HEK293 (cell line): ENCODE measurements around the gene NUFIP2.
A peak's percentile ranks its signal among the peaks of the same experiment; 100 is the strongest.

ENCODE experiments used
- CTCF ChIA-PET: fragments of 350-600 bp; formaldehyde crosslinking; extraction: SDS; loops from one replicate; lab custom pipeline; 2021; ENCODE audit warnings: antibody characterized with exemption; lab: Yijun Ruan, JAX
- POLR2A ChIA-PET: fragments of 300-600 bp; formaldehyde crosslinking; extraction: SDS; loops from one replicate; lab custom pipeline; 2020; ENCODE audit warnings: antibody characterized with exemption, inconsistent platforms; lab: Yijun Ruan, JAX
- H3K27ac ChIP-seq: fragments of 200-500 bp; sonication (Bioruptor generic); 2 replicates; pipeline ENCODE4 v1.5.1; 2014; ENCODE audit warnings: low read depth, low read length, control low read depth, inconsistent platforms; ENCODE audit errors: extremely low read depth
- H3K36me3 ChIP-seq, 2 experiments: fragments of 200-500 bp in 1 of 2; sonication (Bioruptor generic) in 1 of 2; 1 replicate in 1 of 2; 2 replicates in 1 of 2; pipeline ENCODE4 v1.5.1; 2014 to 2017; ENCODE audit warnings: inconsistent platforms in 2 of 2, low read length in 2 of 2; ENCODE audit not compliant: control insufficient read depth in 2 of 2, insufficient read depth in 1 of 2
- H3K4me1 ChIP-seq: fragments of 200-500 bp; sonication (Bioruptor generic); 2 replicates; pipeline ENCODE4 v1.5.1; 2014; ENCODE audit warnings: mild to moderate bottlenecking, low read length, inconsistent platforms; ENCODE audit not compliant: control insufficient read depth, insufficient read depth
- H3K4me3 ChIP-seq: 2 replicates; pipeline ENCODE4 v1.5.1; 2011; ENCODE audit warnings: low read depth, mild to moderate bottlenecking, control low read depth, low read length, moderate library complexity
- H3K9me3 ChIP-seq: fragments of 200-500 bp; sonication (Bioruptor generic); 2 replicates; pipeline ENCODE4 v1.5.1; 2014; ENCODE audit warnings: low read depth, low read length, inconsistent platforms; ENCODE audit not compliant: control insufficient read depth, insufficient read depth
- IKZF3 ChIP-seq: fragments of 450-650 bp; IDR thresholded peaks from 2 replicates; pipeline ENCODE4 v1.5.0; 2018; ENCODE audit warnings: missing biosample characterization, mild to moderate bottlenecking, missing genetic modification characterization, moderate library complexity
- MZF1 ChIP-seq: fragments of 450-650 bp; formaldehyde crosslinking; IDR thresholded peaks from 2 replicates; pipeline ENCODE4 v1.5.1; 2017; ENCODE audit warnings: missing biosample characterization, missing genetic modification characterization, borderline replicate concordance
- TRIM28 ChIP-seq: IDR thresholded peaks from 2 replicates; pipeline ENCODE4 v1.6.1; 2011; ENCODE audit warnings: low read length, control low read depth, borderline replicate concordance
- WT1 ChIP-seq: fragments of 450-650 bp; formaldehyde crosslinking; IDR thresholded peaks from 2 replicates; pipeline ENCODE4 v1.5.1; 2016; ENCODE audit warnings: missing biosample characterization, missing genetic modification characterization
- ZBTB48 ChIP-seq: fragments of 450-650 bp; formaldehyde crosslinking; IDR thresholded peaks from 2 replicates; pipeline ENCODE4 v1.5.1; 2016; ENCODE audit warnings: missing biosample characterization, missing genetic modification characterization
- ZEB2 ChIP-seq: fragments of 450-650 bp; formaldehyde crosslinking; IDR thresholded peaks from 2 replicates; pipeline ENCODE4 v1.5.1; 2016; ENCODE audit warnings: missing biosample characterization, missing genetic modification characterization
- ZNF155 ChIP-seq: fragments of 450-650 bp; formaldehyde crosslinking; IDR thresholded peaks from 2 replicates; pipeline ENCODE4 v1.5.1; 2016; ENCODE audit warnings: missing biosample characterization, missing genetic modification characterization
- ZNF184 ChIP-seq: fragments of 450-650 bp; IDR thresholded peaks from 2 replicates; pipeline ENCODE4 v1.5.1; 2018; ENCODE audit warnings: missing biosample characterization, mild to moderate bottlenecking, missing genetic modification characterization
- ZNF19 ChIP-seq: fragments of 450-650 bp; formaldehyde crosslinking; IDR thresholded peaks from 2 replicates; pipeline ENCODE4; 2016; ENCODE audit warnings: missing biosample characterization, missing genetic modification characterization, low read depth
- ZNF335 ChIP-seq: fragments of 450-650 bp; formaldehyde crosslinking; conservative IDR thresholded peaks from 2 replicates; pipeline ENCODE4 v1.5.1; 2016; ENCODE audit warnings: missing biosample characterization, missing genetic modification characterization
- ZNF366 ChIP-seq: fragments of 450-650 bp; formaldehyde crosslinking; conservative IDR thresholded peaks from 2 replicates; pipeline ENCODE4 v1.5.1; 2016; ENCODE audit warnings: missing biosample characterization, missing genetic modification characterization
- ZNF404 ChIP-seq: fragments of 450-650 bp; formaldehyde crosslinking; IDR thresholded peaks from 2 replicates; pipeline ENCODE4 v1.5.1; 2017; ENCODE audit warnings: missing biosample characterization, missing genetic modification characterization
- ZNF558 ChIP-seq: fragments of 450-650 bp; formaldehyde crosslinking; IDR thresholded peaks from 2 replicates; pipeline ENCODE4 v1.5.1; 2016; ENCODE audit warnings: missing biosample characterization, missing genetic modification characterization
- ZNF654 ChIP-seq: fragments of 450-650 bp; formaldehyde crosslinking; IDR thresholded peaks from 2 replicates; pipeline ENCODE4 v1.5.1; 2016; ENCODE audit warnings: low read depth, missing biosample characterization, missing genetic modification characterization
- ZNF658 ChIP-seq: fragments of 450-650 bp; formaldehyde crosslinking; IDR thresholded peaks from 2 replicates; pipeline ENCODE4; 2016; ENCODE audit warnings: missing biosample characterization, missing genetic modification characterization
- ZNF660 ChIP-seq: fragments of 450-650 bp; IDR thresholded peaks from 2 replicates; pipeline ENCODE4 v1.5.1; 2018; ENCODE audit warnings: missing biosample characterization, mild to moderate bottlenecking, missing genetic modification characterization
- ZXDB ChIP-seq: fragments of 450-650 bp; formaldehyde crosslinking; IDR thresholded peaks from 2 replicates; pipeline ENCODE4 v1.5.1; 2016; ENCODE audit warnings: missing biosample characterization, missing genetic modification characterization
- TF ChIP-seq, protein P1 (sequence below): fragments of 450-650 bp; formaldehyde crosslinking; IDR thresholded peaks from 2 replicates; pipeline ENCODE4 v1.5.1; 2016; ENCODE audit warnings: missing biosample characterization, missing genetic modification characterization
- TF ChIP-seq, protein P2 (sequence below): fragments of 450-650 bp; formaldehyde crosslinking; IDR thresholded peaks from 2 replicates; pipeline ENCODE4 v1.5.1; 2016; ENCODE audit warnings: missing biosample characterization, missing genetic modification characterization
- TF ChIP-seq, protein P3 (sequence below): fragments of 450-650 bp; formaldehyde crosslinking; IDR thresholded peaks from 2 replicates; pipeline ENCODE4 v1.5.1; 2016; ENCODE audit warnings: missing biosample characterization, missing genetic modification characterization
- TF ChIP-seq, protein P4 (sequence below): fragments of 450-650 bp; IDR thresholded peaks from 2 replicates; pipeline ENCODE4 v1.5.1; 2018; ENCODE audit warnings: missing biosample characterization, missing genetic modification characterization
- TF ChIP-seq, protein P5 (sequence below): fragments of 450-650 bp; formaldehyde crosslinking; IDR thresholded peaks from 2 replicates; pipeline ENCODE4 v1.5.1; 2016; ENCODE audit warnings: missing biosample characterization, missing genetic modification characterization
- TF ChIP-seq, protein P6 (sequence below): fragments of 450-650 bp; formaldehyde crosslinking; IDR thresholded peaks from 2 replicates; pipeline ENCODE4 v1.5.1; 2016; ENCODE audit warnings: missing biosample characterization, missing genetic modification characterization, low read depth

Gene NUFIP2

DNA sequence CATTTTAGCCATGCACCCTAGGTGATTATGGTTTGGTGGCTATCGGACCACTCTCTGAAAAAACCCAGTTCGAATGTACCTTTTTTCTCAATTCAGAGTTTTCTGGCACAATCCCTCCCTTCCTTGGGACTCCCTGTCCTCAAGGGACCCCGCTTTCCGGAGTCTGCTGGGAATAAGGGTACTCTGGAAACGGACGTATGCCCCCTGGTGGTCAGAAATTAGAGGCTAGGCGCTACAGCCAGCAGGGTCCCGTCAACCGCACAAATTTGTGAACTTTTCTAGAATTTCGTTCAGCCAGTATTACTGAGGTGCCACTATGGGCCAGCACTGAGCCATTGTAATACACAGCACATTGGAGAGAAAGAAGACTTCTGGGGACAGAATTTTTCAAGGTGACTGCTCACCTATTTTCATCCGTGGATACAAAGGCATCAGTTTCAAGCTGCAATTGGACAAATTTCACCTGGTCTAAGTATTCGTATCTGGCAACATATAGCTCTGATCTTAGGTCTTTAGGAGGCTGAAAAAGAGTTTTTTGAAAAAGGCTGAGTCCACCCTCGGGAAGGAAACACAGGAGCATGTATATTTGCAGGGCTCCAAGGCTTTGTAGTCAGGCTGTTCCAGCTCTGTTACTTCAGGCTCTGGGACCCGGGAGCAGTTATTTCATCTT is 74.4 kb downstream of the NUFIP2 start:
- no peak overlapping the region for H3K4me3 ChIP-seq
- TF ChIP-seq ZBTB48 (peak; percentile 83), ZNF155 (no peak), ZNF366 (no peak), ZNF654 (tag by site-specific recombination) (peak; percentile 73), TRIM28 (no peak), IKZF3 (peak; percentile 96), ZNF335 (tag by site-specific recombination) (peak; percentile 57), ZNF558 (no peak), WT1 (tag by site-specific recombination) (no peak), ZEB2 (peak; percentile 60; the same call in 1 of the 2 replicates), ZNF184 (tag by site-specific recombination) (0 out of 2 replicates have a peak, but pooled peaks have one; percentile 37), ZNF660 (tag by site-specific recombination) (peak; percentile 70; the same call in 1 of the 2 replicates)
- TF ChIP-seq, protein P1, sequence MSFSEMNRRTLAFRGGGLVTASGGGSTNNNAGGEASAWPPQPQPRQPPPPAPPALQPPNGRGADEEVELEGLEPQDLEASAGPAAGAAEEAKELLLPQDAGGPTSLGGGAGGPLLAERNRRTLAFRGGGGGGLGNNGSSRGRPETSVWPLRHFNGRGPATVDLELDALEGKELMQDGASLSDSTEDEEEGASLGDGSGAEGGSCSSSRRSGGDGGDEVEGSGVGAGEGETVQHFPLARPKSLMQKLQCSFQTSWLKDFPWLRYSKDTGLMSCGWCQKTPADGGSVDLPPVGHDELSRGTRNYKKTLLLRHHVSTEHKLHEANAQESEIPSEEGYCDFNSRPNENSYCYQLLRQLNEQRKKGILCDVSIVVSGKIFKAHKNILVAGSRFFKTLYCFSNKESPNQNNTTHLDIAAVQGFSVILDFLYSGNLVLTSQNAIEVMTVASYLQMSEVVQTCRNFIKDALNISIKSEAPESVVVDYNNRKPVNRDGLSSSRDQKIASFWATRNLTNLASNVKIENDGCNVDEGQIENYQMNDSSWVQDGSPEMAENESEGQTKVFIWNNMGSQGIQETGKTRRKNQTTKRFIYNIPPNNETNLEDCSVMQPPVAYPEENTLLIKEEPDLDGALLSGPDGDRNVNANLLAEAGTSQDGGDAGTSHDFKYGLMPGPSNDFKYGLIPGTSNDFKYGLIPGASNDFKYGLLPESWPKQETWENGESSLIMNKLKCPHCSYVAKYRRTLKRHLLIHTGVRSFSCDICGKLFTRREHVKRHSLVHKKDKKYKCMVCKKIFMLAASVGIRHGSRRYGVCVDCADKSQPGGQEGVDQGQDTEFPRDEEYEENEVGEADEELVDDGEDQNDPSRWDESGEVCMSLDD, result peak; percentile 26; the same call in 1 of the 2 replicates
- TF ChIP-seq, protein P2, sequence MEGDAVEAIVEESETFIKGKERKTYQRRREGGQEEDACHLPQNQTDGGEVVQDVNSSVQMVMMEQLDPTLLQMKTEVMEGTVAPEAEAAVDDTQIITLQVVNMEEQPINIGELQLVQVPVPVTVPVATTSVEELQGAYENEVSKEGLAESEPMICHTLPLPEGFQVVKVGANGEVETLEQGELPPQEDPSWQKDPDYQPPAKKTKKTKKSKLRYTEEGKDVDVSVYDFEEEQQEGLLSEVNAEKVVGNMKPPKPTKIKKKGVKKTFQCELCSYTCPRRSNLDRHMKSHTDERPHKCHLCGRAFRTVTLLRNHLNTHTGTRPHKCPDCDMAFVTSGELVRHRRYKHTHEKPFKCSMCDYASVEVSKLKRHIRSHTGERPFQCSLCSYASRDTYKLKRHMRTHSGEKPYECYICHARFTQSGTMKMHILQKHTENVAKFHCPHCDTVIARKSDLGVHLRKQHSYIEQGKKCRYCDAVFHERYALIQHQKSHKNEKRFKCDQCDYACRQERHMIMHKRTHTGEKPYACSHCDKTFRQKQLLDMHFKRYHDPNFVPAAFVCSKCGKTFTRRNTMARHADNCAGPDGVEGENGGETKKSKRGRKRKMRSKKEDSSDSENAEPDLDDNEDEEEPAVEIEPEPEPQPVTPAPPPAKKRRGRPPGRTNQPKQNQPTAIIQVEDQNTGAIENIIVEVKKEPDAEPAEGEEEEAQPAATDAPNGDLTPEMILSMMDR, result peak; percentile 94
- POLR2A ChIA-PET, result interaction anchor here (0.7 to 3.2 kb wide), 3 partner anchors 71 to 75 kb away, joined by 3 to 18 read pairs (median 3); partner anchors contain the start of gene NUFIP2
- H3K36me3 ChIP-seq, result no peaks in the 10 kb centered on the region
- no peak overlapping the region for H3K27ac ChIP-seq
- CTCF ChIA-PET, result interaction anchor here (0.6 to 12.0 kb wide), 64 partner anchors 9 to 1379 kb away, joined by 3 to 235 read pairs (median 5); partner anchors contain the start of gene MYO18A
- no peaks in the 10 kb centered on the region for H3K4me1 ChIP-seq
- H3K9me3 ChIP-seq, result no peaks in the 10 kb centered on the region

DNA sequence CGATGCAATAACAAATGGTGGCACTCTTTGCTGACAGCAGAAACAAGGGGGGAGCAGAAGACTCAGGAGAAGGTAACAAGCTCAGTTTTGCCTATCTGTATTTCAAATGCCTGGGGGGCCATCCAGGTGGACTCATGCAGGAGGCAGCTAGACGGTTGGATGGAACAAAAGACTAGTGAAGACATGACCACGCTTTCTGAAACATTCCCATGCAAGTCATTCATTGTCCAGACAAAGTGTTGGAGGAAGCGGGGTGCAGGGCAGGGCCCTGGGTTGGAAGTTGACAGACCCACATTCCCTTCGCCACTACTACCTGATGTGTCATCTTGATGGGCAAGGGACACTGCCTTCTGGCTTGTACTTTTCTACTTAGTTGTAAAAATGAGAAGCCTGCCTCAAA is 77.1 kb downstream of the NUFIP2 start:
- Histone ChIP-seq H3K4me3 (no peak overlapping the region), H3K36me3 (no peaks in the 10 kb centered on the region), H3K27ac (no peak overlapping the region), H3K4me1 (no peaks in the 10 kb centered on the region), H3K9me3 (no peaks in the 10 kb centered on the region)
- CTCF ChIA-PET, result interaction anchor here (0.6 to 12.0 kb wide), 14 partner anchors 8 to 309 kb away, joined by 3 to 235 read pairs (median 5); partner anchors contain the start of gene MYO18A
- POLR2A ChIA-PET, result no interaction called here
- TF ChIP-seq ZNF404 (tag by site-specific recombination), result no peak
- TF ChIP-seq, protein P3, sequence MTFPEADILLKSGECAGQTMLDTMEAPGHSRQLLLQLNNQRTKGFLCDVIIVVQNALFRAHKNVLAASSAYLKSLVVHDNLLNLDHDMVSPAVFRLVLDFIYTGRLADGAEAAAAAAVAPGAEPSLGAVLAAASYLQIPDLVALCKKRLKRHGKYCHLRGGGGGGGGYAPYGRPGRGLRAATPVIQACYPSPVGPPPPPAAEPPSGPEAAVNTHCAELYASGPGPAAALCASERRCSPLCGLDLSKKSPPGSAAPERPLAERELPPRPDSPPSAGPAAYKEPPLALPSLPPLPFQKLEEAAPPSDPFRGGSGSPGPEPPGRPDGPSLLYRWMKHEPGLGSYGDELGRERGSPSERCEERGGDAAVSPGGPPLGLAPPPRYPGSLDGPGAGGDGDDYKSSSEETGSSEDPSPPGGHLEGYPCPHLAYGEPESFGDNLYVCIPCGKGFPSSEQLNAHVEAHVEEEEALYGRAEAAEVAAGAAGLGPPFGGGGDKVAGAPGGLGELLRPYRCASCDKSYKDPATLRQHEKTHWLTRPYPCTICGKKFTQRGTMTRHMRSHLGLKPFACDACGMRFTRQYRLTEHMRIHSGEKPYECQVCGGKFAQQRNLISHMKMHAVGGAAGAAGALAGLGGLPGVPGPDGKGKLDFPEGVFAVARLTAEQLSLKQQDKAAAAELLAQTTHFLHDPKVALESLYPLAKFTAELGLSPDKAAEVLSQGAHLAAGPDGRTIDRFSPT (tag by site-specific recombination), result no peak
- no peak for TF ChIP-seq ZXDB (tag by site-specific recombination)
- no peak for TF ChIP-seq ZNF19
- TF ChIP-seq ZNF658, result no peak
- no peak for TF ChIP-seq MZF1 (tag by site-specific recombination)
- TF ChIP-seq, protein P4, sequence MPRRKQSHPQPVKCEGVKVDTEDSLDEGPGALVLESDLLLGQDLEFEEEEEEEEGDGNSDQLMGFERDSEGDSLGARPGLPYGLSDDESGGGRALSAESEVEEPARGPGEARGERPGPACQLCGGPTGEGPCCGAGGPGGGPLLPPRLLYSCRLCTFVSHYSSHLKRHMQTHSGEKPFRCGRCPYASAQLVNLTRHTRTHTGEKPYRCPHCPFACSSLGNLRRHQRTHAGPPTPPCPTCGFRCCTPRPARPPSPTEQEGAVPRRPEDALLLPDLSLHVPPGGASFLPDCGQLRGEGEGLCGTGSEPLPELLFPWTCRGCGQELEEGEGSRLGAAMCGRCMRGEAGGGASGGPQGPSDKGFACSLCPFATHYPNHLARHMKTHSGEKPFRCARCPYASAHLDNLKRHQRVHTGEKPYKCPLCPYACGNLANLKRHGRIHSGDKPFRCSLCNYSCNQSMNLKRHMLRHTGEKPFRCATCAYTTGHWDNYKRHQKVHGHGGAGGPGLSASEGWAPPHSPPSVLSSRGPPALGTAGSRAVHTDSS (tag by site-specific recombination), result no peak
- TF ChIP-seq, protein P5, sequence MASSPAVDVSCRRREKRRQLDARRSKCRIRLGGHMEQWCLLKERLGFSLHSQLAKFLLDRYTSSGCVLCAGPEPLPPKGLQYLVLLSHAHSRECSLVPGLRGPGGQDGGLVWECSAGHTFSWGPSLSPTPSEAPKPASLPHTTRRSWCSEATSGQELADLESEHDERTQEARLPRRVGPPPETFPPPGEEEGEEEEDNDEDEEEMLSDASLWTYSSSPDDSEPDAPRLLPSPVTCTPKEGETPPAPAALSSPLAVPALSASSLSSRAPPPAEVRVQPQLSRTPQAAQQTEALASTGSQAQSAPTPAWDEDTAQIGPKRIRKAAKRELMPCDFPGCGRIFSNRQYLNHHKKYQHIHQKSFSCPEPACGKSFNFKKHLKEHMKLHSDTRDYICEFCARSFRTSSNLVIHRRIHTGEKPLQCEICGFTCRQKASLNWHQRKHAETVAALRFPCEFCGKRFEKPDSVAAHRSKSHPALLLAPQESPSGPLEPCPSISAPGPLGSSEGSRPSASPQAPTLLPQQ (tag by site-specific recombination), result no peak
- TF ChIP-seq, protein P6, sequence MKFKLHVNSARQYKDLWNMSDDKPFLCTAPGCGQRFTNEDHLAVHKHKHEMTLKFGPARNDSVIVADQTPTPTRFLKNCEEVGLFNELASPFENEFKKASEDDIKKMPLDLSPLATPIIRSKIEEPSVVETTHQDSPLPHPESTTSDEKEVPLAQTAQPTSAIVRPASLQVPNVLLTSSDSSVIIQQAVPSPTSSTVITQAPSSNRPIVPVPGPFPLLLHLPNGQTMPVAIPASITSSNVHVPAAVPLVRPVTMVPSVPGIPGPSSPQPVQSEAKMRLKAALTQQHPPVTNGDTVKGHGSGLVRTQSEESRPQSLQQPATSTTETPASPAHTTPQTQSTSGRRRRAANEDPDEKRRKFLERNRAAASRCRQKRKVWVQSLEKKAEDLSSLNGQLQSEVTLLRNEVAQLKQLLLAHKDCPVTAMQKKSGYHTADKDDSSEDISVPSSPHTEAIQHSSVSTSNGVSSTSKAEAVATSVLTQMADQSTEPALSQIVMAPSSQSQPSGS, result no peak
